ENCODE results near the gene SESN1.

DNA sequence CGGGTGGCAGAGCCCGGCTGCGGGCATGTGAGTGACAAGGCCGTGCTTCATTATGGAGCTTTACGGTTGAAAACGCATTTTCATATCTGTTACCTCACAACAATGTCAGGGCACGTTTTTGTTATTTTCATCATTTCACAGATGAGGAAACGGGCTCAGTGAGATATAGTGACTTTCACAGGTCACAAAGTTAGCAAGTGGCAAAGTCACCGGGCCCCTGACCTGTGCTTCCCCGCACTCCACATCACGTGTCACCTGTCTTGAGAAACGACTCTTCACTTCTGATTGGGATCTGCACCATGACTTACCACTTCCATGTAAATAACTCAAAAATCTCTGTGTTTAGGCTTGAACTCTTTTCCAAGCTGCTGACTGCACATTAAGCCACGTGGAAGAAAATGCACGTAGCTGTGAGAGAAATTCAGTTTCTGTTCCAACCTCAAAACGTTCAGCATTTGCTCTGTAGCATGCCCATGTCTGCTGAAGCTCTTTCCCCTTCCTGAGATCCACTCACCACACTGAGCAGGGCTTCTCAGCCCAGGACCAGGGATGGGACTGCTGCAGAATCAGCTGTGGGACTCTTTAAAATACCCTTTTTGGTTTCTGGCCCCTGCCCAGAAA lies 139.2 kb downstream of the SESN1 start:
- TF ChIP-seq, protein P1, sequence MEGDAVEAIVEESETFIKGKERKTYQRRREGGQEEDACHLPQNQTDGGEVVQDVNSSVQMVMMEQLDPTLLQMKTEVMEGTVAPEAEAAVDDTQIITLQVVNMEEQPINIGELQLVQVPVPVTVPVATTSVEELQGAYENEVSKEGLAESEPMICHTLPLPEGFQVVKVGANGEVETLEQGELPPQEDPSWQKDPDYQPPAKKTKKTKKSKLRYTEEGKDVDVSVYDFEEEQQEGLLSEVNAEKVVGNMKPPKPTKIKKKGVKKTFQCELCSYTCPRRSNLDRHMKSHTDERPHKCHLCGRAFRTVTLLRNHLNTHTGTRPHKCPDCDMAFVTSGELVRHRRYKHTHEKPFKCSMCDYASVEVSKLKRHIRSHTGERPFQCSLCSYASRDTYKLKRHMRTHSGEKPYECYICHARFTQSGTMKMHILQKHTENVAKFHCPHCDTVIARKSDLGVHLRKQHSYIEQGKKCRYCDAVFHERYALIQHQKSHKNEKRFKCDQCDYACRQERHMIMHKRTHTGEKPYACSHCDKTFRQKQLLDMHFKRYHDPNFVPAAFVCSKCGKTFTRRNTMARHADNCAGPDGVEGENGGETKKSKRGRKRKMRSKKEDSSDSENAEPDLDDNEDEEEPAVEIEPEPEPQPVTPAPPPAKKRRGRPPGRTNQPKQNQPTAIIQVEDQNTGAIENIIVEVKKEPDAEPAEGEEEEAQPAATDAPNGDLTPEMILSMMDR (IDR thresholded peaks at IDR 0.05; ENCODE audit: borderline replicate concordance, extremely low read depth, low read length, poor library complexity, severe bottlenecking): no peak
- TF ChIP-seq EZH2 (IDR thresholded peaks at IDR 0.05; ENCODE audit: borderline replicate concordance, low read depth, low read length, severe bottlenecking): no peak

Data from DND-41 (cell line).